Myocyte (in vitro differentiated cells): ENCODE measurements around the gene DYNC1LI1. TPM values are rescaled to one million over a fixed set of nuclear protein-coding genes. Genes with fewer than 3 reads are reported as not detected.
"Not testable (repeated sequence)": the region's sequence is repeated elsewhere in the genome, so short reads cannot be mapped to it uniquely, and the experiment has no call there.

ENCODE experiments used
- DNase-seq: peaks from one replicate; pipeline ENCODE4 v3.0.0-alpha.2; 2012; ENCODE audit warnings: low read depth
- total RNA-seq: library from RNA; depleted of rRNA; stranded (reverse); fragments of >200 nt; gene quantifications from 2 replicates; pipeline ENCODE4 v1.2.3, GENCODE V29; 2014

Gene DYNC1LI1
- total RNA-seq, 1 donor from 2014 or later: 42.3 TPM

DNA sequence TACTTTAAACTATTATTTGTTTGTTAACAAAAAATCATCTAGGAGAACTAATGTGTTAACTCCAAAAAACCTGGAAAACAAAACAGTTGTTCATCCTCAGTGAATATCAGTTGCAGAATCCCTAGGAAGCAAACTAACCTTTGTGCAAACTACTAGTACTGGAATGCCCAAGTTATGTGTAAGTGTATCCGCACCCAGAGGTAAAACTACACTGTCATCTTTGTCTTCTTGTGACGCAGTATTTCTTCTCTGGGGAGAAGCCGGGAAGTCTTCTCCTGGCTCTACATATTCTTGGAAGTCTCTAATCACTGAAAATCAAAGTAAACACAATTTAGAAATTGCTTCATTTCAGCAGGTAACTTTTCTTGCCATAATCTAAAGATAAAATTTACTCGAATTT lies 29.8 kb downstream of the DYNC1LI1 start:
- no peak for DNase-seq

DNA sequence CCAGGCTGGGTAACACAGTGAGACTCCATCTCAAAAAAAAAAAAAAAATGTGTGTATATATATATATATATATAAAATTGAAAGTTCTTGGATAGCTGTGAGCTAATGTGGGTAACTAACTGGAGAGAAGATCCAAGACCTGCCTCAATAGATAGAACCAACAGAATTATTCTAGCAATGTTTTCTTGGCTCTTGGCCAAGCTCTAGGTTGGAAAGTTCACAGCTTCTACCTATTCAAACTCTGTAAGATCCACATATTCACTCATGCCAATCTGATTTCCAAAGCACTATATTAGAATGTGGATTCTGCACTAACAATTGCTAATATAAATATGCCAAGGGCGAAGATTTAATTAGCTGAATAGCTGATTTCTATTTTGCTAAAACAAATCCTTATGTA lies 38.2 kb downstream of the DYNC1LI1 start:
- no peak for DNase-seq

DNA sequence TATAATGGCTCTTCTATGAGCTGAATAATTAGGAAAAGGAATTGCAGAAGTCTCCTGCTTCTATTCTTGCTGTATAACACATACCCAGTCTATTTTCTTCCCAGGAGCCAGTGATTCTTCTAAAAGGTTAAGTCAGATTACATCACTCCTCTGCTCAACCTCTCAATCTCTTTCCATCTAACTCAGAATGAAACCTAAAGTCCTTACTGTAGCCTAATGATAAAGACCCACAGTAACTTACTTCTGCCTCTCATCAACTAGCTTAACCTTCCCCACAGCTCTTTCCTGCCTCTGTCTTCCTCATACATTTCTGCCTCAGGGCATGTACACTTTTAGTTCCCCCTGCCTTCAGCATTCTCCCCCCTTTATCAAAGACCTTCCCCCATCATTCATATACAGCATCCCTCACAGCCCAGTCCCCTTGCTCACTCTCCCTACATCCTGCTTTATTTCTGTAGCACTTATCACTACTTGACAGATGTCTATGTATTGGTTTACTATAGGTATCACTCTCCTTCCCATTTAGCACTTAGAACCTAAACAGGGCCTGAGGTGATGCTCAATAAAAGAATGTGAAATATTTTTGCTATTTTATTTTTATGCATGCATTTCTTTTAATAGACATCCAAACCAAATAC lies 39.5 kb downstream of the DYNC1LI1 start:
- DNase-seq: no peak

DNA sequence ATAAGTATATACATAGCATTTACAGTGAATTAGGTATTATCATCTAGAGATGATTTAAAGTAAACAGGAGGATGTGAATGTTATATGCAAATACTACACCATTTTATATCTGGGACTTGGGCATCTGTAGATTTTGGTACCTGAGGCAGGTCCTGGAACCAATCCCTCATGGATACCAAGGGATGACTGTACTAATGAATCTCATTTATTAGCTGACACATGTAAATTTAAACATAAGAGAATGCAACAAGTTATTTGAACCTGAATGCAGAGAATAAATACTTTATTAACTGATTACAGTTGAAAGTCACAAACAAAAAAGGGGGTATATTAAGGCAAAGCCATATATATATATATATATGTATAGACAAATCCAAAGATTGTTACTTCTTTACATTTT lies 44.9 kb downstream of the DYNC1LI1 start:
- no peak for DNase-seq

DNA sequence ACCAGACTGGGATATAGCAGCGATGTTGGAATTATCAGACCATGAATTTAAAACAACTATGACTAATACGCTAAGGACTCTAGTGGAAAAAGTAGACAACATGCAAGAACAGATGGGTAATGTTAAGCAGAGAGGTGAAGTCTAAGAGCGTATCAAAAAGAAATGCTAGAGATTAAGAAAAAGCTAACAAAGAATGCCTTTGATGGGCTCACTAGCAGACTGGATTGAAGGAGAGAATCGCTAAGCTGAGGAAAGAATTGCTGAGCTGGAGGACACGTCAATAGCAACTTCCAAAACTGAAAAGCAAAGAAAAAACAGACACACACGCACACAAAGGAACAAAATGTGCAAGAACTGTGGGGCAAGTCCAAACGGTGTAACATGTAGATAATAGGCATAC lies 48.0 kb downstream of the DYNC1LI1 start:
- DNase-seq: no peak

DNA sequence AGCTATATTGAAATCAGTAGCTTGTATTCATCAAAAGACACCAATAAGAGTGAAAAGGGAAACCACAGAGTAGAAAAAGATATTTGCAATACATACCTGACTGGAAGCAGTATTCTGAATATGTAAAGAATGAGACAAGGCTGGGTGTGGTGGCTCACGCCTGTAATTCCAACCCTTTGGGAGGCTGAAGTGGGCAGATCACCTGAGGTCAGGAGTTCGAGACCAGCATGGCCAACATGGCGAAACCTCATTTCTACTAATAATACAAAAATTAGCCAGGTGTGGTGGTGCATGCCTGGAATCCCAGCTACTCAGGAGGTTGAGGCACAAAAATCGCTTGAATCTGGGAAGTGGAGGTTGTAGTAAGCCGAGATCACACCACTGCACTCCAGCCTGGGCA lies 51.7 kb downstream of the DYNC1LI1 start:
- not testable (repeated sequence) for DNase-seq

DNA sequence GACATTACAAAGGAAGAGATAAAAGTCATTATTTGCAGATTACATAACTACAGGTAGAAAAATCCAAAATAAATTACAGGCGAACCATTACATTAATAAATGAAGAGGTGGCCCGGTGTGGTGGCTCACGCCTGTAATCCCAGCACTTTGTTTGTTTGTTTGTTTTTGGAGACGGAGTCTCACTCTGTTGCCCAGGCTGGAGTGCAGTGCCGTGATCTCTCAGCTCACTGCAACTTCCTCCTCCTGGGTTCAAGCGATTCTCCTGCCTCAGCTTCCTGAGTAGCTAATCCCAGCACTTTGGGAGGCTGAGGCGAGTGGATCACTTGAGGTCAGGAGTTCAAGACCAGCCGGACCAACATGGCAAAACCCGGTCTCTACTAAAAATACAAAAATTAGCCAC lies 53.9 kb downstream of the DYNC1LI1 start:
- DNase-seq: not testable (repeated sequence)

DNA sequence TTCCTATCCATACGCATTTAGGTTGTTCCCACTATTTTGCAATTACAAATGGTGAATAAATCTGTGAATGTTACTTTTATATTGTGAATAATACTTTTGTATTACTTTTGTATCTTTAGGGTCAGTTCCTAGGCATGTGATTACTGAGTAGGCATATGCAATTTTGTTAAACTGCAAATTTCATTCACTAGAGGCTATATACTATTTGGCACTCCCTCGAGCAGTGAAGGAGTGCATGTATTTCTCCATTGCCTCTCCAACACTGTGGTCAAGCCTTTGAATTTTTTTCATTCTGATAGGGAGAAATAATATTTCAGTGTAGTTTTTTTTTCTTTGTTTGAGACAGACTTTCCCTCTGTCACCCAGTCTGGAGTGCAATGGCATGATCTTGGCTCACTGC lies 59.7 kb downstream of the DYNC1LI1 start:
- no peak for DNase-seq

DNA sequence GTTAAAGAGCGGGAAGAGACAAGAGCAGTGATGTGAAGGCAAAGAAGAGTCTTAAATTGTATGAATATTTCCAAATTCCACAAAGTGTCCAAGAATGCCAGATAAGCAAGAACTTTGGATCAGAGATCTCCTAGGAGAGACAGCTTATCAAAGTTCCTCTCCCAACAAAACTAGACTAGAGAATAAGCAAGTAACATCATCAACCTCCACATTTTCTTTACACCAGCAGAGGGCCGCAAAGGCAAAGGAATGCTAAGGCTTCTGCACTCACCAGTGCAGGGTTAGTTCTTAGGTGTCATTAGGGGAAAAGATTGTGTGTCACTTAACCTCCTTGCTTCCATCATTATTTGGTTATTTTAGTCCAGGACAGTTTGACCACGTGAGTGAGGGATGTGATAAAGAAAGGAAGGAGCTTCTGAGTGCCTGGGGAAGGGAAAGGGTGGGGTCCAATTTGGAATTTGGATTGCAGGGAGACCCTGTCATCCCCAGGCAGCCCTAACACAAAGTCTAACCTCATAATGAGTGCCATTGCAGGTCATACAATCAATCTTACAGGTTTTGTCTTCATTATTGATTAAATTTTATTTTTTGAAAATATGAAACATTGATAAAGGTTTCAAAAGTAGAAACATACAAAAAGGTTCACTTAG lies 60.5 kb downstream of the DYNC1LI1 start:
- DNase-seq: peak; percentile 79

DNA sequence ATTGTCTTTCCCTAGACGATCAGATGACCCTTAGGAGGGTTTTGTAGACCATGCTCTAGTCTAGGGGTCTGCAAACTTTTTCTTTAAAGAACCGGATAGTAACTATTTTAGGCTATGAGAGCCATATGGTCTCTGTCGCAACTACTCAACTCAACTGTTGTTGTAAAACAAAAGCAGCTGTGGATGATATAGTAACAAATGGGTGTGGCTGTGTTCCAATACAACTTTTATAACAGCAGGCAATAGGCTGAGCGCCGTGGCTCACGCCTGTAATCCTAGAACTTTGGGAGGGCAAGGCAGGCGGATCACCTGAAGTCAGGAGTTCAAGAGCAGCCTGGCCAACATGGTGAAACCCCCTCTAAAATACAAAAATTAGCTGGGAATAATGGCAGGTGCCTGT lies 61.9 kb downstream of the DYNC1LI1 start:
- DNase-seq: no peak

DNA sequence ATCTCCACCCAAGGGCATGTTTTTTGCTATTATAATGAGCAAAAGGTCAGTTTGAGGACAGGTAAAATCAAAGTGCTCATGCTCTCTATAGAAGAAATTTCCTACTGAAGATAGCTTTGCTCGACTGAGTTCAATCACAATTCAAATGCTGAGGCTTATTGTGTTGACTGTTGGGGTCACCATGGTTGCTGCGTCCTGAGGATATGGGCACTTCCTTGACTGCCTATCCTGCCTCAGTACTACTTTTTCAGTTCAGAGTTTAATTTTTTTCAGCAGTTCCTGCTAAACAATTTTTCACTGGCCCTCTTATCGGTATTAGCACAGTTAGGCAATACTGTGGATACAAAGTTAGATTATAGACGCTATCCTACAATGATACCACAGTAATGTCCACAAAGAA lies 64.2 kb downstream of the DYNC1LI1 start:
- DNase-seq: no peak

DNA sequence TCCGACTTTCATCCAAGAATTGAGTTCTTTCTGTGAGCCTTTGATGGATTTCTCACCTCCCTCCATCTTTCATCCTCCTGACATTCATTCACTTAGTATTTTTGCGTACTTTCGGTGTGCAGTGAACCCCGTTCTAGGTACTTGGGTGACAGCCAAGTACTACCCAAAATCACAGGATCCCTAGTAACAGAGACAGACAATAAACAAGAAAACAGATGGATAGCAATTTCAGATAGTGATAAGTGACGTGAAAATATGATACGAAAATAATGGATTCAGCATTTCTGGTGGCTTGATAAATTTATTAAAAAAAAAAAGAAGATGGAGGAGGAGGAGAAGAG lies 67.7 kb downstream of the DYNC1LI1 start:
- DNase-seq: no peak

DNA sequence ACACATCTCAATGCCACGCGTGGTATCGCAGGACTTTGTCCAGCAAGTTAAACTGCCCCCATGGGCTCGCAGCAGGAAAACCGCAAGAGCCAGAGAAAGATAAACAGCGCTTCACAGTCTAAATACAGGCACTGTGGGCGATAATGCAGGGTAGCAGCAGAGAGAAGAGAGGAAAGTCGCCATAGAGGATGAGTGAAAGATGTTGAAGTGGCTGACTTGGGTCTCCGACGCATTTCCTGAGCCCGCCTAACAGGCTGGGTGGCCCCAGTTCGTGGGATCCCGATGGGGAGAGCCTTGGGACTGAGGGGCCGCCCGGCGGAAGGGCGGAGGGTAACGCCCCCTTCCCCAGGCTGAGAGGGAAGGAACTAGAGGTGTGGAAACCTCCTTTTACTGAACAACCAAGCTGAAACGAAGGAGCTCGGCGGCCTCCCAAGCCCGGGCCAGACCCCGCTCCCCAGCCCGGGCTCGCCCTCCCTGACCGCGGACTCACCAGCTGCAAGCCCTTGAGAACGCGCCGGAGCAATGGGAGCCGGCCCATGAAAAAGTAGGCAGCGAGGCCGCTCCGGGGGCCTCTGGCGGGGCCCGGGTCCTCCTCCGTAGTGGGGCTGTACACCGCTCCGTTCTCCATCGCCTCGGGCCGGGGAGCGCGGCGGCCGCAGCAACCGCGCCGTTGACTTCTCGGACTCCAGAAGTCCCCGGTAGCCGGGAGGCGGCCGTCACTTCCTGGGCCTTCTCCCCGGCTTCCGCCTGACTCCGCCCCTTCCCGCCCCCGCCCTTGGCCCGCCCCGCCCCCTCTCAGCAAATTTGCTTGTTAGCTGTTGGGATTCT lies 68.3 kb downstream of the DYNC1LI1 start, which contains the start of gene CMTM6:
Gene CMTM6, minus strand, starts transcription at position 735 of the 828 bp plus-strand sequence. Its CDS starts 107 bp downstream, at position 628.
- peak; percentile 84 for DNase-seq

DNA sequence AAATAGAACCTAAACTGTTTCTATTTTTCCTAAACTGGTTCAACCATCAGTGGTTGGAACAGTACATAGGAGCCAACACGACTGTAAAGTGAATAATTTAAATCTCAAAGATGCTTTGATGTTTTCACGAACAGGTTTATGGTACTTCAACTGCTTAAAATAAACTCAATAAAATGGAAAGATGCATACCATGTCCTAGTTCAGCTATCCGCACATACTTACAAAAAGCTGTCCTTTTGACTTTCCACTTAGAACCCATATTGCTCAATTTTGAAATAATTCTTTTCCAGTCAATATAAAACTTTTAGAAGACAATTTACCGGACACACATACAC lies 68.9 kb downstream of the DYNC1LI1 start:
- DNase-seq: no peak

DNA sequence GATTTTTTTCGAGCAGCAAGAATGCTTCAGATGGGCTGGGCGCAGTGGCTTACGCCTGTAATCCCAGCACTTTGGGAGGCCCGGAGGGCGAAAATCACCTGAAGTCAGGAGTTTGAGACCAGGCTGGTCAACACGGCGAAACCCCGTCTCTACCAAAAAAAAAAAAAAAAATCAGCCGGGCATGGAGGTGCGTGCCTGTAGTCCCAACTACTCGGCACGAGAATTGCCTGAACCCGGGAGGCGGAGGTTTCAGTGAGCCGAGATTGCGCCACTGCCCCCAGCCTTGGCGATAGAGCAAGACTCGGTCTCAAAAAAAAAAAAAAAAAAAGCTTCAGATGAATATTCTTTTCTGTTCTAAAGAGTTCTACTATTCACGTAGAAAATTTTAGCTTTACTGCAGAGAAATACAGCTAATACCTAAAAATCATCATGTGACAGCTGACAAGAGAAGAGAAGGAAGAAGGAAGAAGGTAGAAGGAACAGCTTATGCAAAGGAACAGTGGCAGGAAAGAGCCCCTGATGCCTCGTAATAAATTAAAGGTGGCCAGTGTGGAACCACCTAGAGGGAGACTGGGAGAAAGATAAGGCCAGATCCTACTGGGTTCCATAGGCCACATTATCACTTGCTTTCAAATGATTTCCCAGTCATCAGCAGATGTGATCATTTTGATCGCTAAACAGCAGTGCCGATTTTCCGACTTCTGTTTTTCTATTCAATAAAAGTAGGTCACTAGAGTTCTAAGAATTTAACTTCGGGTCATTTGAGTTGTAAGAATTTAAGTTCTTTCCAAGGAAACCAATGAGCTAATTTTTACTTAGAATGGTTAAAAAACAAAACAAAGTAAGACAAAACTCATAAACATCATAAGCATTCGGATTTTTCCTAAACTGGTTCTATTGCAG lies 69.5 kb downstream of the DYNC1LI1 start:
- no peak for DNase-seq

DNA sequence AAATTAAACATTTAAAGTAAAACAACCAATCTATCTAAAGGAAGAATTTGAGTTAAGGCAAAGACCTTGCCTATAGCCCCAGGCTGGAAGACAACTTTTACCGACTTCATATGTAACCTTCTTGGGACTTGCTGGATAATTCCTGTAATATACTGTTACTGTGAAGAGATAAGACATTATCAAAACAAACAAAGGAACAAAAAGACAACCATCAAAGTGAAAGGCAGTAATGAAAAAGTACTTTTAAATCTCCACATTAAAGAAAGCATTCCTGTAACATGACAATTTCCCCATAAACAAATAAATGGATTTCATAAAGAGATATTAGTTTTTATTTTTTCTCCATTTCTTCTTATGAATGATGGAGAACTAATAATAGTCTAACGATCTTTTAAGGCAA lies 70.4 kb downstream of the DYNC1LI1 start:
- no peak for DNase-seq

DNA sequence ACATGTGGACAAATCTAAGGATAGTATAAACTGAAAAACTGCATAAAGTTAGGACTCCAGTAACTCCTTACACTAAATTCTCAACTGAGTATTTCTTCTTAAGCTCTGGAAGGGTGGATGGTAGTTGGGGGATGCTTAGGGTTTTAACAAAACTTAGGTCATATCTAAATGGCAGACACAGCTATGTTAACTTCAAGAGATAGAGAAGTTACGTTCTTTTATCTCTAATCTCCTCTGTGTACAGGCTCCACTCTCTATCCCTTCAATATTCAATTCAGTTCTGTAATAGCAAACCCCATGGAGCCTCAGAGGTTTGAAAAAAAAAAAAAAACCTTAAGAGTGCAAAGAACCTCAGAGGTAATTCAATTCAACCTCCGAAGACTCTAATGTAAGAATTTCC lies 71.1 kb downstream of the DYNC1LI1 start:
- no peak for DNase-seq

DNA sequence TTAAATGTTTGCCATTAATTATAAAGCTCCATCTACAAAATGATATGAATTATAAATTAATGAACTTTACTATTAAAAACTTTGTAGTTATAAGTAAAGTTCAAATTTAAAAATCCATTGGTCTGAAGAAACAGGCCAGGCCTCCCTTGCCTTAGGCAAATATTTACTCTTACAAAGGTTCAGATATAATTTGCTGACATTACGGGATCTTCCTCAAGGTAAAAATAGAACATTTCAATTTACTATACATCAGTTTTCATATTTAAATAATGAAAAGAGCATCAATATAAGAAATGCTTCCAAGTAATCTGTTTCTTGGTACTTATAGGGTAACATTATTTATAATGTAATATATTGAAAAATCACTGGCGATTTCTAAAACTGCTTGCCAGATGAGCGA lies 71.7 kb downstream of the DYNC1LI1 start:
- no peak for DNase-seq

DNA sequence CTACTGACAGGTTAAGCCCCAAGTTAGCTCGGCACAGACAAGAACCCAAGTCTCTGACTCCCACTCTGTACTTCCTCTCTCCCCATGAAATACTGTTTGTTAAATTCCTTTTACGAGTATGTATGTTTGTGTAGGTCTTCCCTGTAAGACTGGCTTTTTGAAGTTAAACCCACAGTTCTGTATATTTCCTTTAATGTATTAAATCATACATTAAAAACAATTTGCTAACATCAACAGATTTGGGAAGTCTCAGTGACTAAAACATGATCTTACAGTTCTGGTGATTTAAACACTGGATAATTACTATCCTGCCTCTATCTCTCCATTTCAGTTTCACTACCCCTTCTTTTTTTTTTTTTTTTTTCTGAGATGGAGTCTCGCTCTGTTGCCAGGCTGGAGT lies 72.4 kb downstream of the DYNC1LI1 start:
- DNase-seq: no peak

DNA sequence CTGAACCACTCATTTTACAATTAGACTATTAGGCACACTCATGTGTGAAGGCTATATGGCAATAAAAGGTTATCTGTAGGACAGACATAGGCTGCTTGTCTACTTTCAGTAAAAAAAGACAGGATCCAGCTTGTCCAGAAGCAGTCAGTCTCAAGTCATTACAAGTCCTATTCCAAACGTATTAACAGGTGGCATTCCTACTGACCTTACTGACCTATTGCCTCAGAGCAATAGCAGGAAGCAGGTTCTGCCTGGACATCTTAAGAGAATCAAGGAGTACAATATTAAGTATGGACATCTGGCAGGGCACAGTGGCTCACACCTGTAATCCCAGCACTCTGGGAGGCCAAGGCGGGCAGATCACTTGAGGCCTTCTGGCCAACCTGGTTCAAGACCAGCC lies 75.0 kb downstream of the DYNC1LI1 start:
- peak; percentile 29 for DNase-seq

DNA sequence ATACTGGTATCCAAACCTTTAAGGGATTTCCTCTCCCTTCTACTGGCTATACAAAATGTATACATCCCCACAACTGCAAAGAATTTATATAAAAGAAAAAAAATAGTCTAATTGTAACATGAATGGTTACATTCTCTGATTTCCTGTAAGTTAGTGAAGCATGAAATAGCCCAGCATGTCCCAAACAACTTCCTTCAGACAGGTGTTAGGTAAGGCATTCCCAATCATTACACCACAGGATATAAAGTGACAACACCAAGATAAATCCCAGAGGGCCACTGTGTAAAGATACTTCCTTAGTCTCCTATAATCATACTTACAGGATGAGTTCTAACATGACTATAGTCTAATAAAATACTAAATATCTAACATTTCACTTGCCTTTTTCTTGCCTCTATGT lies 75.6 kb downstream of the DYNC1LI1 start:
- no peak for DNase-seq
